Prostate gland (tissue), 2 donors: ENCODE data around the gene SUSD1. TPM values are rescaled to one million over a fixed set of nuclear protein-coding genes. Genes with fewer than 3 reads are reported as not detected.
A peak's percentile ranks its signal among the peaks of the same experiment; 100 is the strongest.

ENCODE experiments used
- DNase-seq: peaks from one replicate; pipeline ENCODE4 v3.0.0-alpha.2; 2019; ENCODE audit warnings: low spot score
- H3K27ac ChIP-seq, 2 donors: fragments of 200-600 bp; sonication (generic); 2 replicates each; pipeline ENCODE4 v1.5.1; 2017 to 2019
- H3K27me3 ChIP-seq: fragments of 200-600 bp; sonication (generic); replicated peaks from 2 replicates; pipeline ENCODE4 v1.5.1; 2019; ENCODE audit not compliant: insufficient read depth
- H3K36me3 ChIP-seq, 2 donors: fragments of 200-600 bp; sonication (generic); 1 replicate in 1 of 2; 2 replicates in 1 of 2; pipeline versions ENCODE4 v1.5.1 to v1.8.1; 2017 to 2019
- H3K4me1 ChIP-seq: fragments of 200-600 bp; sonication (generic); replicated peaks from 2 replicates; pipeline ENCODE4 v1.5.1; 2019
- H3K4me3 ChIP-seq, 2 donors: fragments of 200-600 bp; sonication (generic); 2 replicates each; pipeline ENCODE4 v1.5.1; 2017 to 2019
- H3K9me3 ChIP-seq: fragments of 200-600 bp; sonication (generic); 2 replicates; pipeline ENCODE4 v1.5.1; 2017
- CTCF ChIP-seq, 4 experiments: fragments of 200-600 bp in 2 of 4; fragments of 450-650 bp in 2 of 4; sonication (generic) in 2 of 4; IDR thresholded peaks; 1 replicate in 3 of 4; 2 replicates in 1 of 4; pipeline ENCODE4 v1.5.1; 2016 to 2019; ENCODE audit warnings: antibody characterized with exemption in 4 of 4, mild to moderate bottlenecking in 2 of 4, moderate library complexity in 2 of 4
- POLR2A ChIP-seq: fragments of 450-650 bp; IDR thresholded peaks from one replicate; pipeline ENCODE4 v1.6.1; 2016; ENCODE audit warnings: antibody characterized with exemption, mild to moderate bottlenecking
- POLR2AphosphoS5 ChIP-seq: sonication (generic); formaldehyde crosslinking; IDR thresholded peaks from one replicate; pipeline ENCODE4 v1.6.1; 2017; ENCODE audit warnings: antibody characterized with exemption
- WGBS: methylation state at CpG from one replicate; pipeline ENCODE4 v1.1.5; 2018; 5-methylcytosine and 5-hydroxymethylcytosine counted together
- intact Hi-C: fragments of 100-400 bp; cut with DNase I; formaldehyde crosslinking; loops from one replicate; pipeline ENCODE4 v1.14.2; 2022
- total RNA-seq, 2 donors: library from RNA; depleted of rRNA; stranded (reverse); fragments of >200 nt; gene quantifications; one replicate each; pipeline ENCODE4 v1.1.0, GENCODE V29; 2016

The SUSD1 gene
- total RNA-seq, 2 donors from 2014 or later, result 10.6 to 34.8 TPM

DNA sequence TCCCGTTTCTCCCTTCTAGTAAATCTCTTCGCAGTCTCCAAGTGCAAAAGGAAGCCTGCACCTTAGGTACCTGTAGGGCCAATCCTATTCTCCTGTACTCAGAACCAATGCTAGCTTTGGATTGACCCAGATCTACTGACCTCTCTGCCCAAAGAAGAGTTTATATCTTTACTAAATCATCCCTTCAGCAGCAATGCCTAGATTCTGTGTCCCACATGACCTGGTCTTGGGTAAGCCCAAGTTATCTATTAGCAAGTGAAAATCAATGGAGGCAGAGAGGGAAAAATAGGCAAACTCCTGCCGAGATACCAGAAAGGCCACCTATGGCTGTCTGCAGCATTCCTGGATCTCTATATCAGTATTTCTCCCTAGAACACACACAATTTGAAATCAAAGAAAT lies 60.0 kb downstream of the SUSD1 start:
- H3K4me3 ChIP-seq, result no peak overlapping the region
- no peak for DNase-seq
- H3K27me3 ChIP-seq, result no peaks in the 10 kb centered on the region
- H3K9me3 ChIP-seq, result no peaks in the 10 kb centered on the region
- WGBS, result 65% methylated on average over 3 of the region's 3 CpGs
- intact Hi-C loops, result no loop called here
- H3K36me3 ChIP-seq, result no peaks in the 10 kb centered on the region
- TF ChIP-seq POLR2A (no peak), CTCF (IDR thresholded peaks at IDR 0.05) (no peak), POLR2AphosphoS5 (no peak)
- no peaks in the 10 kb centered on the region for H3K4me1 ChIP-seq
- no peak overlapping the region for H3K27ac ChIP-seq

GRCh38 chr9:112112941-112113681 lies 62.0 kb downstream of the SUSD1 start:
- Histone ChIP-seq H3K9me3 (no peaks in the 10 kb centered on the region), H3K4me1 (no peaks in the 10 kb centered on the region), H3K27ac (no peak overlapping the region), H3K36me3 (no peaks in the 10 kb centered on the region), H3K27me3 (no peaks in the 10 kb centered on the region), H3K4me3 (no peak overlapping the region)
- peak; percentile 13 for DNase-seq
- TF ChIP-seq CTCF (IDR thresholded peaks at IDR 0.05) (peak in 2 of 4 experiments; percentile 54 to 57), POLR2AphosphoS5 (no peak)
- intact Hi-C loops, result no loop called here
- 87% methylated on average over 4 of the region's 4 CpGs for WGBS

- WGBS, result 62% methylated on average over 4 of the region's 4 CpGs
- intact Hi-C loops, result no loop called here
- no peaks in the 10 kb centered on the region for H3K36me3 ChIP-seq
- no peak for DNase-seq
- H3K9me3 ChIP-seq, result no peaks in the 10 kb centered on the region
- TF ChIP-seq POLR2A (no peak), CTCF (IDR thresholded peaks at IDR 0.05) (no peak), POLR2AphosphoS5 (no peak)
- H3K4me1 ChIP-seq, result no peaks in the 10 kb centered on the region
- no peak overlapping the region for H3K4me3 ChIP-seq
- no peak overlapping the region for H3K27ac ChIP-seq
- no peaks in the 10 kb centered on the region for H3K27me3 ChIP-seq
Observed at GRCh38 chr9:112112519-112112918, 62.6 kb downstream of the SUSD1 start.

DNA sequence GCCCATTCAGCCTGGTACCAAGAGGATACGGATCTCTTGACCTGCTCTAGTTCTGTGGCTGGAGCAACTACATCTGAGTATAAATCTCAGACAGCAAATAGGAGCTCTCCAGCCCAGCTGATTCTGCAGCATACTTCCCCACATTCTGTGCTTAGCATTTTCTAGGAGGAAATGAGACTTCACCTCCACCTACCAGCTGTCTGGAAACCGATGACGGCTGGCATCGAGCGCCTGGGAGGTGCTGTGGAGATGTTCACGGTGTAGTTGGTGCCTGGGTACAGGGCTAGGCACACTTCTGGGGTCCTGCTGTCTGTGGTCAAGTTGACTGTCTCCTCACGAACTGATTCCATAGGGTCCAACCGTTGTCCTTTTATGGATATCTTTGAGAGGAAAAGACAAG lies 63.6 kb downstream of the SUSD1 start:
- no peak for TF ChIP-seq POLR2A
- TF ChIP-seq POLR2AphosphoS5, result no peak
- no peak for TF ChIP-seq CTCF (IDR thresholded peaks at IDR 0.05)

GRCh38 chr9:112110777-112111113 lies 64.4 kb downstream of the SUSD1 start:
- no peaks in the 10 kb centered on the region for H3K36me3 ChIP-seq
- no peaks in the 10 kb centered on the region for H3K27me3 ChIP-seq
- no peaks in the 10 kb centered on the region for H3K4me1 ChIP-seq
- H3K27ac ChIP-seq, result no peak overlapping the region
- DNase-seq, result no peak
- TF ChIP-seq POLR2AphosphoS5 (no peak), POLR2A (no peak), CTCF (IDR thresholded peaks at IDR 0.05) (no peak)
- H3K4me3 ChIP-seq, result no peak overlapping the region
- WGBS, result 84% methylated on average over 2 of the region's 2 CpGs
- no peaks in the 10 kb centered on the region for H3K9me3 ChIP-seq
- intact Hi-C loops, result no loop called here

More for the DNA sequence above, 63.6 kb downstream of the SUSD1 start:
- intact Hi-C loops, result no loop called here
- H3K9me3 ChIP-seq, result no peaks in the 10 kb centered on the region
- H3K27ac ChIP-seq, result no peak overlapping the region
- 91% methylated on average over 8 of the region's 8 CpGs for WGBS
- no peak for DNase-seq
- no peaks in the 10 kb centered on the region for H3K36me3 ChIP-seq
- no peak overlapping the region for H3K4me3 ChIP-seq
- no peaks in the 10 kb centered on the region for H3K4me1 ChIP-seq
- H3K27me3 ChIP-seq, result no peaks in the 10 kb centered on the region
